Activated CD8-positive, alpha-beta memory T cell treated with anti-CD3 and anti-CD28 coated beads, Interleukin-2, amount 50 U/mL, for 1 hour (primary cell): ENCODE results near the gene HSDL2.
"Not testable (repeated sequence)": the region's sequence is repeated elsewhere in the genome, so short reads cannot be mapped to it uniquely, and the experiment has no call there.

Experiments used
- DNase-seq: peaks from one replicate; pipeline ENCODE4 v3.0.0-alpha.2; 2020; ENCODE audit errors: extremely low read depth

Gene HSDL2

GRCh38 chr9:112366591-112366990 lies 13.3 kb upstream of the HSDL2 start:
- no peak for DNase-seq

DNA sequence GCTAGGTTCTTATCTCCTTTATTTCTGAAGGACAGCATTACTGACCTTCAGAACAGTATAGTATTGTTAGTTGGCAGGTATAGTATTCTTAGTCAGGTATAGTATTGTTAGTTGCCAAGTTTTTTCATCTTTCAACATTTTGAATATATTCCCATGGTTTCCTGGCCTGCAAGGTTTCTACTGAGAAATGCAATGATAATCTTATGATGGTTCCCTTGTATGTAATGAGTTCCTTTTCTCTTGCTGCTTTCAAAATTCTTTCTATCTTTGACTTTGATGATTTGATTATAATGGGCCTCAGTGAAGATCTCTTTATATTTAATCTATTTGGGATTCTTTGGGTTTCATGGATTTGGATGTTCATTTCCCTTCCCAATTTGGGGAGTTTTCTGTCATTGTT lies 12.4 kb upstream of the HSDL2 start:
- DNase-seq, result no peak

GRCh38 chr9:112369817-112370216 lies 10.1 kb upstream of the HSDL2 start:
- no peak for DNase-seq

GRCh38 chr9:112371060-112371459 lies 8.8 kb upstream of the HSDL2 start:
- no peak for DNase-seq

- not testable (repeated sequence) for DNase-seq
Measured at GRCh38 chr9:112373666-112374065, 6.2 kb upstream of the HSDL2 start.

- DNase-seq, result not testable (repeated sequence)
Measured at GRCh38 chr9:112374232-112374631, 5.7 kb upstream of the HSDL2 start.

- DNase-seq, result no peak
Measured at GRCh38 chr9:112375361-112375760, 4.5 kb upstream of the HSDL2 start.

DNA sequence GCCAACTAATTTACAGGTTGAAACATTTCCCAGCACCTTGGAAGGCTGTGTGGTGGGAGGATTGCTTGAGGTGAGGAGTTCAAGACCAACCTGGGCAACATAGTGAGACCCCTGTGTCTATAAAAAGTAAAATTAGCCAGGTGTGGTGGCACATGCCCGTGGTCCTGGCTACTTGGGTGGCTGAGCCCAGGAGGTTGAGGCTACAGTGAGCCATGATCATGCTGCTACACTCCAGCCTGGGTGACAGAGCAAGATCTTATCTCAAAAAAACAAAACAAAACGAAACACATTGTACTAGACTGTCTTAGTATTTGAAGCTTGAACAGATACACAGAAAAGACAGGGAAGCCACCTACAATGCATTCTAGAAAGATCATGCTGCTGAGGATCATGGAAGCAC lies 2.8 kb upstream of the HSDL2 start:
- no peak for DNase-seq

- DNase-seq, result no peak
Measured at GRCh38 chr9:112377684-112378327, 2.1 kb upstream of the HSDL2 start.

GRCh38 chr9:112378328-112379176 lies 1.4 kb upstream of the HSDL2 start:
- DNase-seq, result no peak

DNA sequence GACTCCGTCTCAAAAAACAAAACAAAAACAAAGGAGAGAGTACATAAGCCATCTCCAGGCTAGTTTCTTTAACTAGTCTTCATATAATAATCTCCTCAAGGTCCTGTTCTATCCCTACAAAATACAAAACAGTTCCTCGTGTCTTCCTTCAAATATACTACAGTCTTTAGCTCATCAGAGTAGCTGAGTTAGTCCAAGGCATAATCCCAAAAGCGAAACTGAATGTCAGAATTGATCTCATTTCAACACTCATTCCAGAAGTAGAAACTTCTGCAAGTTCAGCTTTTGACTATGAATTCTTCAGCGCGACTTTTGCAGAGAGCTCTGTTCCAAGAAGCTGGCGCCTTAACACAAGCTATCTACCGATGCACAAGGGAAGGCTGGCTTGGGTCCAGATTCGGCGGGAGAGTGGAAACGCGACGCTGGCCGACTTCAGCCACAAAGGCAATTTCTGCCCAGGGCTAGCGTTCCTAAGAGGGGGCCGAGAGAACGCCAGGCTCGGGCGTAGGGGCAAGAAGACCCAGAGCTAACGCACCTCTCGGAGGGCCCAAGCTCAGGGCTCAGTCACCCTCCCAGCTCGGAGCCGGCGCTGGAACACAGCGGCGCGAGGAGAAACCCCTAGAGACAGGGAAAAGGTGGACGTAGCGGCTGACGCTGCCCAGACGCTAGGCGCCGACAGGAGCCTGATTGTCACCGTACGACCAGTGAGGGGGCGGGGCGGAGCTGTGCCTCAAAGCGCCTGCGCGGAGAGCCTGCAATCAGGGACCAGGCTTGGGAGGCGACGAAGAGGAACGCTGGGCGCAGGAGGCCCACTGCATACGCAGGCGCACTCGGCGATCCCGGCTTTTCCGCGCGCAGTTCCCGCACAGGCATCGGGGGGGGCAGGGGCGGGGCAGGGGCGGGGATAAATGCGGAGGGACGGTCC lies 469 bp upstream of the HSDL2 start:
- DNase-seq, result peak; percentile 91

DNA sequence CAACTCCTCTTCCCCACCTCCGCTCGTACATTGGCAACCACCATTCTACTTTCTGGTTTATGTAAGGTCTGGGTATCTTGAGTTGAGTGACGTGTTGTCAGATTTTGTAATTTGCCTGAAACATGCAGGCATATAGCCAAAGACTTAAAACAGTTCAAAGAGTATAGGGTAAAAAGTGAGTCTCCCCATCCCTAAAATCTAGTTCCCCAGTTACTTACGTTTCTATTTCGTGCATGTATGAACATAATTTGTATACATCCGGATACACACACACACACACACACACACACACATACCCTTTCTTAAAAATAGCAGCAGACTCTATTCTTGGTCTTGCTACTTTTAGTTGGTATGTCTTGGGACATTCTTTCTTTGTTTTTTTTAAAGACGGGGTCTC lies 915 bp downstream of the HSDL2 start:
- no peak for DNase-seq

DNA sequence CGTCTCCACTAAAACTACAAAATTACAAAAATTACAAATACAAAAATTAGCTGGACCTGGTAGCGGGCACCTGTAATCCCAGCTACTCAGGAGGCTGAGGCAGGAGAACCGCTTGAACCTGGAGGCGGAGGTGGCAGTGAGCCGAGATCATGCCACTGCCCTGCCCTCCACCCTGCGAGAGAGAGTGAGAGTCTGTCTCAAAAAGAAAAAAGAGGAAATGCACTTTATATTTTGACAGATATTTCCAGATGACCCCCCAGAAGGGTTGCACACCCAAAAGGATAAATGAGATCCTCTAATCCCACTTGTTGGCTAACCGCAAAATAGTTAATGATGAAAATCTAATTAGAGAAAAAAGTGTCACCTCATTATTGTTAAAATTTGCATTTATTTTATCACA lies 2.2 kb downstream of the HSDL2 start:
- DNase-seq, result no peak

DNA sequence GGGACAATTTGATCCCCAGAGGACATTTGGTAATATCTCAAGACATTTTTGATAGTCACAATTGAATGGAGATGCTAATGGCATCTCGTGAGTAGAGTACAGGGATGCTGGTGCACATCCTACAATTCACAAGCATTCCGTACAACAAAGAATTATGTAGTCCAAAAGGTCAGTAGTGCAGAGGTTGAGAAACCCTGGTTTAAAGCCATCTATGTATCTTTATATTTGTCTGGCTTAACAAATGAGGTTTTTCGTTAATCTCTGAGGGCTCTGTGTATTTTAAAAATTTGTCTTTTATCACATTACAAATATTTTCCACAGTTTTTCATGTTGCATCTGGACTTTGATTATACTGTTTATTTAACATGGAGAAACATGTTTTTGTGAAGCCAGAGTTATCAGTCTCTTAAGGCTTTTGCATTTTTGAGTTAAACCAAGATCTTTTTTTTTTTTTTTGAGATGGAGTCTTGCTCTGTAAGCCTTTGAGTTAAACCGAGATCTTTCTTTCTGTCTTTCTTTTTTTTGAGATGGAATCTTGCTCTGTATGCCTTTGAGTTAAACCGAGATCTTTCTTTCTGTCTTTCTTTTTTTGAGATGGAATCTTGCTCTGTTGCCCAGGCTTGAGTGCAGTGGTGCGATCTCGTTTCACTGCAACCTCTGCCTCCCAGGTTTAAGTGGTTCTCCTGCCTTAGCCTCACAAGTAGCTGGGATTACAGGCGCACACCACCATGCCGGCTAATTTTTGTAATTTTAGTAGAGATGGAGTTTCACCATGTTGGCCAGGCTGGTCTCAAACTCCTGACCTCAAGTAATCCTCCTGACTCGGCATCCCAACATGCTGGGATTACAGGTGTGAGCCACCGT lies 2.8 kb downstream of the HSDL2 start:
- no peak for DNase-seq

DNA sequence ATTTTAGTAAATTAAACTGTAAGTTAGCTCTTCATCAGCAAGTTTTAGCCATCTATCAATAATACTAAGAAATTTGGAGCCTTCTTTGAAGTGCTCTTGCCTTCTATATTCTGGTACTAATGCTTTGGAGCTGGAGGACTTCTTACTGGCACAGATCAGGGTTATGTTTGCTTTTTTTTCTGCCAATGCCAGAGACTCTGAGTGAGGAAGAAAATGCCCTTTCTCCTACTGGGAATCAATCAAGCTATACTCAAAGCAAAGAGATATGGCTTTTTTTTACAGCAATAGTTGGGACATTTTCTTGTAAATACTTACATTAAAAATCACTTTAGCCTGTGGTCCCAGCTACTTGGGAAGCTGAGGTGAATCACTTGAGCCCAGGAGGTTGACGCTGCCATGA lies 4.3 kb downstream of the HSDL2 start:
- no peak for DNase-seq

- DNase-seq, result no peak
Measured at GRCh38 chr9:112384690-112385089, 4.8 kb downstream of the HSDL2 start.

- DNase-seq, result no peak
Measured at GRCh38 chr9:112387115-112387514, 7.2 kb downstream of the HSDL2 start.

DNA sequence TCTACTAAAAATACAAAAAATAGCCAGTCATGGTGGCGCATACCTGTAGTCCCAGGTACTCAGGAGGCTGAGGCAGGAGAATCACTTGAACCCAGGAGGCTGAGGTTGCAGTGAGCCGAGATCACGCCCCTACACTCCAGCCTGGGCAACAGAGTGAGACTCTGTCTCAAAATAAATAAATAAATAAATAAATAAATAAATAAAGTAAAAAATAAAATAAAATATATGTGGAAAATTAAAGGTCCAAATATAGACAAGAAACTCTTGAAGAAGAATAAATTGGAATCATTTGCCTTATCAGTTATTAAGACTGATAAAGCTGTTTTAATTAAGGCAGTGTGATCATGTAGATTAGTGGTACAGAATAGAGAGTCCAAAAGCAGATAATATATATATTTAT lies 10.0 kb downstream of the HSDL2 start:
- DNase-seq, result not testable (repeated sequence)

DNA sequence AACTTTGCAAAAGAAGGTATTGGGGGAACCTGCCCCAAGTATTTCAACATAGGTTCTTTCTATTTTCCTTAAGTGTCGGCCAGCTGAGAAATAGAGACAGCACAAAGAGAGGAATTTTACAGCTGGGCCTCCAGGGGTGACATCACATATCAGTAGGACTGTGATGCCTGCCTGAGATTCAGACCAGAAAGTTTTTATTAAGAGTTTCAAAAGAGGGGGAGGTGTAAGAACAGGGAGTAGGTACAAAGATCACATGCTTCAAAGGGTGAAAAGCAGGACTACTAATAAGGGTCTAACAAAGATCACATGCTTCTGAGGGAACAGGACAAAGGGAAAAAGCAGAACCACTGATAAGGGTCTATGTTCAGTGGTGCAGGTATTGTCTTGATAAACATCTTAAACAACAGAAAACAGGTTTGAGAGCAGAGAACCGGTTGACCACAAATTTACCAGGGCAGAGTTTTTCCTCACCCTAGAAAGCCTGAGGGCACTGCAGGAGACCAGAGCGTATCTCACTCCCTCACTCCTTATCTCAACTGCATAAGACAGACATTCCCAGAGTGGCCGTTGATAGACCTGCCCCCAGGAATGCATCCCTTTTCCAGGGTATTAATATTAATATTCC lies 12.1 kb downstream of the HSDL2 start:
- not testable (repeated sequence) for DNase-seq

DNA sequence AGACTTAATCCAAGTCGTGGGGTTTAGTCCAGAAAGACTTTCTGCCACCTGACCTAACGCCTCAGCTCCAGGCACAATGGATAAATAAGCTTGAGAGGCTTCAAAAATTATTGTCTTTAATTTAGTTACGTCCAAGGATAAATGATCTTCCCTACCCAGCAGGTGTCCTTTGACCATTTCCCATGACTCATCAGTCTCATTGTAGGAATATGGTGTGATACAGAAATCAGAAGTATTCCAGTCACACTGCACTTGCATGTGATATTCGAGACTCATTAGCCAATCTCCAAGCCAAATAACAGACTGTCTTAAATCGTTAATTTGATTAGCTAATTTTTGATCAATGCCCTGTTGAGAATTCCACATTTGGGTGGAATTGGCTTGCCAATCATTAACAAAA lies 13.2 kb downstream of the HSDL2 start:
- not testable (repeated sequence) for DNase-seq

DNA sequence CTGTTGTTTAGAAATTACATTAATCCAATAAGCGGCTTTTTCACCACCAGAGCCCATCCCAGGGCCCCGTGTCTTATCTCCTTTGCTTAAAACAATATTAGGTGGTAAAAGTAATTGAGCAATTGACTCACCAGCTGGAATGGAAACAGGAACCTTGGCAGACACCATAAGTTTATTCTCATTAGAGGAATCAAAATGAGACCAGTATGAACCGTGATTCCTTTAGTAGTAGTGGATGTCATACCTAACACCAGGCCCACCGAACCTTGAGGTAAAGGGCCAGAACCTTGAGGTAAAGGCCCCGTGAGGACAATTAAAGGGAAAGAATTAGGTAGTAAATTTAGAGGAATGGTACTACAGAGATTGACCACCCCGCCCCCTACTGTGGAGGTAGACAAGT lies 16.5 kb downstream of the HSDL2 start:
- no peak for DNase-seq
